Testis (tissue), 2 donors: Measurements from ENCODE around the gene LHX4.

Source experiments
- CTCF ChIP-seq, 3 experiments: fragments of 450-650 bp in 2 of 3; fragments of 200-600 bp in 1 of 3; sonication (generic) in 1 of 3; IDR thresholded peaks; one replicate each; pipeline ENCODE4 v1.5.1; 2016 to 2019; ENCODE audit warnings: antibody characterized with exemption in 3 of 3, mild to moderate bottlenecking in 2 of 3, moderate library complexity in 1 of 3
- POLR2A ChIP-seq: fragments of 450-650 bp; IDR thresholded peaks from one replicate; pipeline ENCODE4 v1.6.1; 2017; ENCODE audit warnings: antibody characterized with exemption, mild to moderate bottlenecking, moderate library complexity

- TF ChIP-seq CTCF (IDR thresholded peaks at IDR 0.05) (no peak), POLR2A (no peak)
Measured at GRCh38 chr1:180239145-180240096, 9.4 kb downstream of the LHX4 start.
